ENCODE data around the gene PROCR.
"Not testable (repeated sequence)": the region's sequence is repeated elsewhere in the genome, so short reads cannot be mapped to it uniquely, and the experiment has no call there.

The PROCR gene

DNA sequence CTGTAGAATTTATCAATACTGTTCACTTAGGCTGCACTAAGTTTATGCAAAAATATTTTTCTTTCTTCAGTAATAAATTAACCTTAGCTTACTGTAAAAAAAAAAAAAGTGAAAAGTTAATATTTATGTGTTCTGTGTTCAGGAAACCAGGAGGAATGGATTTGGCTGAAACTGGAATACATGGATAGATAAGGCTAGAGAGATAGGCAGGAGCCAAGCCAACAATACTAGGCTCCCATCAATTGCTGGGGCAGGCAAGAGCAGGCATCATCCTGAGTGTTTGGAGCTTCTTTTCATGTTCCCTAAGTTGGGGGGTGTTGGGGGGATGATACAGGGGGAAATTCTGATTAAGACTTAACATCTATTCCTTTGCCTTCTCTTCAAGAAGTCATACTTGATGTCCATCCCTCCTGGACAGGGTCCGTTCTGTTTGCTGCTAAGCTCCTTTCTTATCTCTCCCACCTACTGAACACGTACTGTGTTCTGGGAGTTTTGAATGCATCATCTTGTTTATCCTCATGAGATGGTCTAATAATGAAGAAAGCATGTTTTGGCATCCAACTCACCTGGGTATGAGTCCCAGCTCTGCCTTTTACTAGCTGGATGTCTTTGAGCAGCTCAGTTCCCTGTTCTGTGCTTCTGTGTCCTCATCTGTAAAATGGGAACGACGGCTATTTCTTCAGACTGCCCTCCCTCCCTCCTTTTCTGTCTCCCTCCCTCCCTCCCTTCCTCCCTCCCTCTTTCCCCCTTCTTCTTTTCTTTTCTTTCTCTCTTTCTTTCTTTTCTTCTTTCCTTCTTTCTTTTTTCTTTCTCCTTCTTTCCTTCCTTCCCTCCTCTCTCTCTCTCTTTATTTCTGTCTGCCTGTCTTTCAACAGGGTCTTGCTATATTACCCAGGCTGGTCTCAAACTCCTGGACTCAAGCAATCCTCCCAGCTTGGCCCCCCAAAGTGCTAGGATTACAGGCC lies 6.4 kb upstream of the PROCR start:
- DNase-seq: no peak

DNA sequence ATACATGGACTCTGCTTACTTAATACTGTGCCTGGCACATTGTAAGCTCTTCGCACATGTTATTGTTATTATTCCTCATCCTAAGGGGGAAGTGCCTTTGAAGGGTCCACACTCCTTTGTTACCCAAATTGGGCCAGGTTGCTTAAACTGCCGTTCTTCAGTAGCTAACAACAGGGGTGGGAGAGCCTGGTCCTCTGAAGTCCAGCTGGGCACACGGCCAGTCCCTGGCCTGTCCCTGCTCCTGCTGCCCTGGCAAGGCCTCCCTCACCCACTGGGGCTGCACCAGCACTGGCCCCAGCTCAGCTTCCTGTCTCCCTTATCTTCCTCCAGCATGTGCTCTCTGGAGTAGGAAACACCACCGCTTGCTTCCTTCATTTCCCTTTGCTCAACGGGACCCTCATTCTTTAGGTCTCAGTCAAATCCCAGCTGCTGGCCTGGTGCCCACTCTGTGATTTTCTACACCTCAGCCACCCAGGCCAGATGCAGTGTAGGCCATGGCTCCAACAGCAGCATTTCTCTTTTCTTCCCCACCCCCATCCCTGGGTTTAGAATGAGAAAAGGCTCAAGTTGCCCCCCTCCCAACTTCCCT lies 5.5 kb upstream of the PROCR start:
- DNase-seq: no peak

DNA sequence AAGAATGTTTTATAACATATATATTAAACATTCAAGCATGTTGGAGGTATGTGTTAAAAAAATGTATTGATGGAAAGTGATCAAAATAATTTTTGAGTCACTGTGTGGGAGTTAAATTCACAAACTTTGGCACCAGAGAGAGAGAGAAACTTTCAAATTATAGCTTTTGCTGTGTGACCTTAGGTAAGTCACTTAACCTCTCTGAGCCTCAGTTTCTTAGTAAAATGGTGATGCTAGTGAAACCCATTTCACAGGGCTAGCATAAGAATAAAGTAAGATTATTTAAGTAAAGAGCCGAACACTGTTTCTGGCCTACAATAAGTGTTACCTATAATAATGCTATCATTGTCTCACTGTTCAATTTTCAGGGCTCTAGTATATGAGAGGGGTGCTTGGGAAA lies 4.1 kb upstream of the PROCR start:
- DNase-seq: no peak

DNA sequence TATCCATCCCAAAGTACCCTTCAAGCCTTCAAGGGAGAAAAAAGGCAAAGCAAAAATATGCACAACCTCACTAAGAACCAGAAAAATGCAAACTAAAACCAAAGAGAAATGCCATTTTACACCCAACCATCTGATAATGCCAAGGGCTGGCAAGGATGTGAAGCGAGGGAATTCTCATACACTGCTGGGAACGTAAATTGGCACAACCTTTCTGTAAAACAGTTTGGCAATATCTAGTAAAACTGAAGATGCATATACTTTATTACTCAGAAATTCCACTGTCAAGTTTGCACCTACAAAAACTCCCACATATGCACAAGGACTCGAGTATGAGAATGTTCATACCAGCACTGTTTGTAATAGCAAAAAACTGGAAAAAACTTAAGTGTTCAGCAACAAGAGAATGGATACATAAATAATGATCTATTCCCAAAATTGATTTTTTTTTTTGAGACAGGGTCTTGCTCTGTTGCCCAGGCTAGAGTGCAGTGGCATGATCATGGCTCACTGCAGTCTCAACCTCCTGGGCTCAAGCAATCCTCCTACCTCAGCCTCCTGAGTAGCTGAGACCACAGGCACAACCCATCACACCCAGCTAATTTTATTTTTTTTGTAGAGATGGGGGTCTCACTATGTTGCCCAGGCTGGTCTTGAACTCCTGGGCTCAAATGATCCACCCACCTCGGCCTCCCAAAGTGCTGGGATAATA lies 3.0 kb upstream of the PROCR start:
- DNase-seq: not testable (repeated sequence)

DNA sequence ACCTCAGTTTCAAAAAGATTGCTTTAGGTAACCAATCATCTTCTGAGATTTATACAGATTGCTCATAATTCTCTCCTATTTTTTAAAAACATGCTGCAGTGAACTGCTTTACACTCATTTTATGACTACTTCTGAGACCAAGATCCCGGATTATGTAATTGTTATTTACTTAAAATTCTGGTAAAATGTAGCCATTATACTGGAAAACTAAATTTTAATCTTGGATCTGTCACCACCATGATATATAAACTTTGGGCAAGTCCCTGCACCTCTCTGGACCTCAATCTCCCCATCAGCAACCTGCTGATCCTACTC lies 477 bp upstream of the PROCR start:
- no peak for DNase-seq

DNA sequence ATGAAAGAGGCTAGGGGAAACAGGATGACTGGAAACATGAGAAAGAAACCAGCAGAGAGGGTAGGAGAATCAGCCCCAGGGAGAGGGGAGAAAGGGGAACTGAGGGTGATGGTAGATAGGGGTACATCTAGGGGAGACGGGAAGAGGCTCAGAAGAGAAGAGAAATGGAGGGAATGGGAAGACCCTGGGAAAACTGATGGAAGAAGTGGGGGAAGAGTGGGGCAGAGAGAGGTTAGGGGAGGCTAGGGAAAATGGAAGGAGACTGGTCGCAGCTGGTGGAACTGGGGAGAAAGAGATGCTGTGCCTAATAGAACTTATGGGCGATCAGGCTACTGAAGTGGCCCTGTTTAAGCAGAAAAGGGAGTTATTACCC lies 548 bp downstream of the PROCR start:
- DNase-seq: no peak

DNA sequence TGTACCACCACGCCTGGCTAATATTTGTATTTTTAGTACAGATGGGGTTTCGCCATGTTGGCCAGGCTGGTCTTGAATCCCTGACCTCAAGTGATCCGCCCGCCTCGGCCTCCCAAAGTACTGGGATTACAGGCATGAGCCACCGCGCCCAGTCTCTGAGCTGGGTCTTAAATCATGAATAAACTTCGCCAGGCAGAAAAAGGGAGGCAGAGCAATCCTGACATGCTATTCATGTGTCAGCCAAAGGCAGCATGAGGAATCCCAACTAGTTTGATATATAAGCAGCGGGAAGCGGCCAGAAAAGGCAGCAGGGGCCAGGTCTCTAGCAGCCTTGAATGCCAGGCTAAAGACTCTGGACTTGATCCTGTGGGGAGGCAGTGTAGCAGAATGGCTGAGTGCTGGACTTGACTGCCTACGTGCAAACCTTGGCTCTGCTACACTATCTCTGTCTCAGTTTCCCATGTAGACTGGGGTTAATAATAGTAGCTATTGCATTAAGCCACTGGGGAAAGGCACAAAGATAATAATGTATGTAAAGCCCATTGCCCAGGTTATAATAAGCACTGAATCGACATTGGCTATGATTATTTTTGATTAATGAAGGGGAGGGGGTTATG lies 1.8 kb downstream of the PROCR start:
- DNase-seq: no peak

DNA sequence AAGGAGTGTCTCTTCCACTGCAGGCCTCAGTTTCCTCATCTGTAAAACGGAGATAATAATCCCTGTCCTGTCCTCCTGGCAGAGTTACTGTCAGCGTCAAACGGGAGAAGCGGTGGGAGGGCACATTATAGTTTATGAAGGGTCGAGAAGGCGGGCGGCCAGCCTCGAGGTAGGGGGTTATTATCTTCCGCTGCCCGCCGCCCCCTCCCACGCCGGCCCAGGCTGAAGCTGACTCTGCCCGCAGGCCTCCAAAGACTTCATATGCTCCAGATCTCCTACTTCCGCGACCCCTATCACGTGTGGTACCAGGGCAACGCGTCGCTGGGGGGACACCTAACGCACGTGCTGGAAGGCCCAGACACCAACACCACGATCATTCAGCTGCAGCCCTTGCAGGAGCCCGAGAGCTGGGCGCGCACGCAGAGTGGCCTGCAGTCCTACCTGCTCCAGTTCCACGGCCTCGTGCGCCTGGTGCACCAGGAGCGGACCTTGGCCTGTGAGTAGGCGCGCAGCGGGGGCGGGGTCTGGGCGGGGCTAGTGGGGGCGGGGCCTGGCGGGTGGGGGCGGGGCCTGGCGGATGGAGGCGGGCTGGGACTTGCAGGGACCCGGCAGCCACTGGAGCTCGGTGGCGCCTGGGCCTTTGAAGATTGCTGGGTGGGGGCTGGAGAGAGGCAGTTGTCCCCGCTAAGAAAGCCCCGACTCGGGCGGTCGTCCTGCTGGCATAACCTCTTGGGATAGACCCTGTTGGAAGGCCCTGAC lies 2.8 kb downstream of the PROCR start:
- DNase-seq: no peak

DNA sequence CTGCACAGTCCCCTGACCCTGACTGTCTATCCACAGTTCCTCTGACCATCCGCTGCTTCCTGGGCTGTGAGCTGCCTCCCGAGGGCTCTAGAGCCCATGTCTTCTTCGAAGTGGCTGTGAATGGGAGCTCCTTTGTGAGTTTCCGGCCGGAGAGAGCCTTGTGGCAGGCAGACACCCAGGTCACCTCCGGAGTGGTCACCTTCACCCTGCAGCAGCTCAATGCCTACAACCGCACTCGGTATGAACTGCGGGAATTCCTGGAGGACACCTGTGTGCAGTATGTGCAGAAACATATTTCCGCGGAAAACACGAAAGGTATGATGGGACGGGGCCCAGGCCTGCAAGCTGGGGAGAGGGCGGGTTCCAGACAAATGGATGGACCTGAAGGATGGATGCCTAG lies 4.3 kb downstream of the PROCR start:
- DNase-seq: no peak

DNA sequence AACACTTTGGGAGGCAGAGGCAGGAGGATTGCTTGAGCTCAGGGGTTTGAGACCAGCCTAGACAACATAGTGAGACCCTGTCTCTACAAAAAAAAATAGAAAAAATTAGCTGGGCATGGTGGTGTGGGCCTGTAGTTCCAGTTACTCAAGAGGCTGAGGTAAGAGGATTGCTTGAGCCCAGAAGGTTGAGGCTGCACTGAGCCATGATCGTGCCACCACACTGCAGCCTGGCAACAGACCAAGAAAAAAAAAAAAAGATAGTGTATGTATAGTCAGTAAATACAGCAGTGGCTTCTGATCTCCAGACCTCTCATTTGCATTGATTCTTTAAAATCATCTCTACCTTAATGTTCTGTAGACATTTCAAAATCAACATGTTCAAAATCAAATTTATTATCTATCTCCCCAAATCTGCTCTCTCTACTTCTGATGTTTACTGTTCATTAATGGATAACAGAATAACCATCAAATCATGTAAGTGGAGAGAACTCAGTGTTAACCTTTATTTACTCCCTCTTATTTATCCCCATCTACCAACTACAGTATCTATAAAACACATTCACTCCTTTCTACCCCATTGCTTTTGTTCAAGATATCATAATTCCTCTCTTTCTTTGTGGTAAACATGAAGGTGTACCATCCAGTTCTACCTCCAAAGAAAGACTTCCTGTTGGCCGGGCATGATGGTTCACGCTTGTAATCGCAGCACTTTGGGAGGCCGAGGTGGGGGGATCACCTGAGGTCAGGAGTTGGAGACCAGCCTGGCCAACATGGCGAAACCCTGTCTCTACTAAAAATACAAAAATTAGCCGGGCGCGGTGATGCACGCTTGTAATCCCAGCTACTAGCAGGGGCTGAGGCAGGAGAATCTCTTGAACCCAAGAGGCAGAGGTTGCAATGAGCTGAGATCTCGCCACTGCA lies 7.7 kb downstream of the PROCR start:
- DNase-seq: no peak

DNA sequence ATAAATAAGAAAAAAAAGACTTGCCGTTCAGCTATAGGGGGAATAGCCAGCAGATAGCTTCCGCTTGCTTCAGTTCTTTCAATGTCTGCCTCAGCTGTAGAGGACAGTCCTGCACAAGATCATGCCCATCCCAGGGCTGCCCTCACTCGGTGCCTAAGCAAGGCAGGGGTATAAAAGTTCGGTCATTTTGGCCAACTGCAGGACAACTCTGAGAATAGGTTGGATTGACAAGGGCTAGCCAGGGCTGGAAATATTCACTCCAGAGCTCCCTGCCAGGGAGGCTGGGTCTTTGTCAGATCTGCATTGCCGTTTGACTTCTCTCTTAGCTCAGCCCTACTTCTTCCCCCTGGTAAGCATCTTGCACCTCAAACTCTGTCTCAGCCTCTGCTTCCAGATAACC lies 8.4 kb downstream of the PROCR start:
- no peak for DNase-seq

DNA sequence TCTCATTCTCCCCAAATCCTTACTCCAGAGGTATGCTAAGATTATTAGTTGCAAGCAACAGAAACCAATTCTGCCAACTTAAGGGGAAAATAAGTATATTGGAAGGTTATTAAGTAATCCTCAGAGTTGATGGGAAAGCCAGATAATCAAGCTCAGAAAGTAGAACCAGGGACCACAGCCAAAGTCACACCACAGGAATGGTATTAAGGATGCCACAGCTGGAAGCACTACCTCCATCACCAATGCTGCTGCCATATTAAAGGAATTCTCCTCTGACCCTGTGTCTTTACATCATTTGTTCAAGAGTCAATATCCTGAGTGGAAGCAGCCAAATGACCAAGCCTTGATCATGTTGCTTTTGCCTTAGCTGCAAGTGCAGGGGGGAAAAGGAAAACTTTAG lies 9.9 kb downstream of the PROCR start:
- DNase-seq: no peak

DNA sequence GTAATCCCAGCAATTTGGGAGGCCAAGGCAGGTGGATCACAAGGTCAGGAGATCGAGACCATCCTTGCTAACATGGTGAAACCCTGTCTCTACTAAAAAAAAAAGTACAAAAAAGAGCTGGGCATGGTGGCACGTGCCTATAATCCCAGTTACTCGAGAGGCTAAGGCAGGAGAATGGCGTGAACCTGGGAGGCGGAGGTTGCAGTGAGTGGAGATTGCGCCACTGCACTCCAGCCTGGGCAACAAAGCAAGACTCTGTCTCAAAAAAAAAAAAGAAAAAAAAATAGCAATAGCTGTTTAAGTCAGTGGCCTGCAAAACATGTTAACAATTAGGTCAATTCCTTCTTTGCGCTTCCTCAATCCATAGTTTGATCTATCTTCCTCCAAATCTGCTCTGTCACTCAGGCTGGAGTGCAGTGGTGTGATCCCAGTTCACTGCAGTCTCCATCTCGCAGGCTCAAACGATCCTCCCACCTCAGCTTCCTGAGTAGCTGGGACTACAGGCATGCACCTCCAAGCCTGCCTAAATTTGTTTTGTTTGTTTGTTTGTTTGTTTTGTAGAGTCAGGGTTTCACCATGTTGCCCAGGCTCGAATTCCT lies 14.9 kb downstream of the PROCR start:
- not testable (repeated sequence) for DNase-seq

DNA sequence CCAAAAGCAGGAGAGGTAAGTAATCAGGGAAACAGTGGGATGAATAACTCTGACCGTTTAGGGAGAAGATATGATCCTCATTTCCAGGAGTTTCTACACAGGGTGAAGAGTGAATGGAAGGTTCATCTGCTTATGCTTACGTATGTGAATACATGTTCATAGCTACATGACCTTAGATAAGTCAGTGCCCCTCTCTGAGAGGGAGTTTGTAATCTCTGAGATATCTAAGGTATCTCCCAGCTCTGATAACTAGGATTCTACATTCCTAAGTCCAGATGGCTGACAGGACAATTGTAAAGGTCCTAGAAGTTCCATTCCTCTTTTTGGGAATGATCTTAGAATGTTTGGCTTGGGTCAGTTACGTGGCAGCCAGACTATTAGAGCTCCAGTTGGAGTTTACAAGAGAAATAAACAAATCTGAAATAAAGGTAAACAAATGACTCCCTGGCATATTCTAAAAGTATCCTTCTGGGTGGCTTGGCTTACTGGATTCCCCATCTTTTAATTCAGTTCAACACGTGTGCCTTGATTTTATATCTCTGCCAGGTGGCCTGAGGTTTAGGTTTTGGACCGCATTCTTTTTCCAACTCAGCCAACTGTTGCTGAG lies 15.8 kb downstream of the PROCR start:
- no peak for DNase-seq

DNA sequence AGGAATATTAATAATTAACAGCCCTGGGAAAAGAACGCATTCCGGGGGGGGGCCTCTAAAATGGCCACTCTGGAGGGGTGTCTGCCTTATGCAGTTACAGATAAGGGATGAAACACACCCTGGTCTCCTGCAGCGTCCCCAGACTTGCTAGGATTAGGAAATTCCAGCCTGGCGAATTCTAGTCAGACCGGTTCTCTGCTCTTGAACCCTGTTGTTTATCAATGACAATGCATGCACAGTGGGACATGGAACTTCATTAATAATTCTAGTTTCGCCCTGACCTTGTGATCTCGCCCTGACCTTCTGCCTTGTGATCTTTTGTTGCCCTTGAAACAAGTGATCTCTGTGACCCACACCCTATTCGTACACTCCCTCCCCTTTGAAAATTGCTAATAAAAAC lies 17.4 kb downstream of the PROCR start:
- not testable (repeated sequence) for DNase-seq

DNA sequence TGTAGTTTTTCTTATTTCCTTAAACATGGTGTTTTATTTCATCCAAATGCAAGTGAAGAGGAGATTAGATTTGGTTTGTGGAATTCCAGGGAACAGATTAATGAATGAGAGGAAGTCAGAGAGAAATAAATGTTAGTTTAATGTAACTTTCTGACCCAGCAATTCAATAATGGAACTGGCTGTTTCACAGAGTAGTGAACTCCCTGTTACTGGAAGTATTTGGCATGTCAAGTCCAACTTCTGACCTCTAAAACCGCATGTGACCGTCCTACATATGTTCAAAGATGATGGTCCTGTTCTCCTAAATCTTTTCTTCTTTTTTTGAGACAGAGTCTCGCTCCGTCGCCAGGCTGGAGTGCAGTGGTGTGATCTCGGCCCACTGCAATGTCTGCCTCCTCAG lies 18.7 kb downstream of the PROCR start:
- no peak for DNase-seq

DNA sequence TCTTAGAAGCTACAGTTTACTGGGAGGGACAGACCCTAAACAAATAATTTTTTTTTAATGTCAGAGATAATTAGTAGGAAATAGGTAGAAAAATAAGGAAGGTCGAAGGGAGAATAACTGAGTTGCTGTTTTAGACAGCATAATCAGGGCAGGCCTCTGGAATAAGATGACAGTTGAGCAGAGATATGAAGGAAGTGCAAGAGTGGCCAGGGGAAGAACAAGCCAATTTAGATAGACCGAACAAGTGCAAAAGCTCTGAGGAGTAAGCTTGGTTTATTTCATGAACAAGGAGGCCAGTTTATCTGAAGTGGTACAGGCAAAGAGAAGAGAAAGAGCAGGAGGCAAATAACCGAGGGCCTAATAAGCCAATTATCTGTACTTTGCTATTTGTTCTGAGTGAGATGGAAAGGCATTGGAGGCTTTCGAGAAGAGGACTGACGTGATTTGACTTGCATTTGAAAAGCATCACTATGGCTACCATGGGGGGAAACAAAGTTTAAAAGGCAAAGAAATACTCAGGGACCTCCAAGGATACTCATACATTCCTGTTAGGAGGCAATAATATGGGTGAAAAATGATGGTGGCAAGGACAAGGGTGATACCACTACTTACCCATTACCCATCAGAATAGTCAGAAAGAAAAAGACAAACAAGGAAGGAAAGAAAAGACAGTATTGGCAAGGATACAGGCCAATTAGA lies 19.7 kb downstream of the PROCR start:
- no peak for DNase-seq

DNA sequence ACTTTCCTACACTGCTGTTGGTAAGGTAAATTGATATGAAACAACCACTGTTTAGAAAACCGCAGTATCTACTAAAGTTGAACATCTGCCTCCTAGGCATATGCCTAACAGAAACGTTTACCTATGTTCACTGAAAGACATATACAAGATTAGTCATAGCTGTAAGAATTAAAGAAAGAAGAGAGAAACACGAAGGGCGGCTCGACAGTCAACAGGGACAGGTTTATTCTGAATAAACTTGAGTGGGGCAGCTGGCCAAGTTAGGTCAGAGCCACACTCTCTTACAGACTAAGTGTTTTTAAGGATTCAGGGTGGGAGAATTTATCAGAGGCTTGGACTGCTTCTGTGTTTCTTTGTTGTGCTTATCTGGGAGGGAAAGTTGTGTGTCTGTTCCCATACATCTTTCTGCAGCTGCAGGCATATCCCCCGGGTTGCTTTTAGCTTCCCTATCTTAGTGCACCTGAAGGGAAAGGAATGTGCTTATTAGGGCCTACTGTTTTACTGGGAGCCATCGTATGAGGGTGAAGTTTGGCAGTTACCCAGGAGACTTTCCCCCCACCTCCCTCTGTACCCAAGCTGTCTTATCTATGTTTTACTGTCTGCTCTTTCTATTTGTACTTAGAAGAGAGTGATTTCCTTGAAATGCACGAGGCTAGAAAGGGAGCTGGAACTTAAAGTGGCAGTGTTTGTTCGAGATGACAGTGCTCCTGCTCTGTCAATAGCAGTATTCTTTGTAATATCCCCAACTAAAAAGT lies 20.4 kb downstream of the PROCR start:
- DNase-seq: no peak

DNA sequence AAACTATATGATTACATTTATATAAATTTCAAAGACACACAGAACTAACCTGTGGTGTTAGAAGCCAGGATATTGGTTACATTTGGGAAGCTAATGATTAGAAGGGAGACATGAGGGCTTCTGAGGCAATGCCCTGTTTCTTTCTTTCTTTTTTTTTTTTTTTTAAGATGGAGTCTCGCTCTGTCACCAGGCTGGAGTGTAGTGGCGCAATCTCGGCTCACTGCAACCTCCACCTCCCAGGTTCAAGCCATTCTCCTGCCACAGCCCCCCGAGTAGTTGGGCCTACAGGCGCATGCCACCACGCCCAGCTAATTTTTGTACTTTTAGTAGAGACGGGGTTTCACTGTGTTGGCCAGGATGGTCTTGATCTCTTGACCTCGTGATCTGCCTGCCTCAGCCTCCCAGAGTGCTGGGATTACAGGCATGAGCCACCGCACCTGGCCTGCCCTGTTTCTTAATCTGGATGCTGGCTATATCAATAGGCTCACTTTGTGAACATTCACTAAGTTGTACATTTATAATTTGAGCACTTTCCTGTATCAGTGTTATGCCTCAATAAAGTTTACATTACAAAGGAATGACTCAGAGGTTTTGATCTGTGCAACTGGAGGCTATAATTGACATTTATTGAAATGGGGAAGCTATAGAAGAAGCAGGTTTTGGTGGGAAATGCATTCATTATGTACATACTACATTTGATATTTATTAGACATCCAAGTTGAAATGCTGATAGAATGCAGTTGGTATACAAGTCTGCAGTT lies 21.3 kb downstream of the PROCR start:
- not testable (repeated sequence) for DNase-seq
